ENCODE results near the gene TMPRSS9.

TMPRSS9 gene

DNA sequence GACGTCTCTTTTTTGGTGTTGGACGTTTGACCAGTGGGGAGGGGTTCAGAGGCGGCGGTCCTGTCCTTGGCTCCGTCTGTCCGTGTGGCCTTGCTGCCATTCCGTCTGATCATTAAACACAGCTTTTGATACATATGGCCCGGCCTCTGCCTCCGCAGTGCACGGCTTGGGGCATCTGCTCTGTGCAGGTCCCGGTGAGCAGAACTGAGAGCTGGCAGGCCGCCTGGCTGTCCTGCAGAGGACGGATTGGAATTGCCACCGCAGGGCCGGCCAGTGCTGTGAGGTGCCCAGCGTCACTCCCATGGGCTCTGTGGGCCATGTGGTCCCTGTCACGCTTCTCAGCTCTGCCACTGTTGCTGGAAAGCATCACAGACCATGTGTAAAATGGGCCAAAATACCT, 5.4 kb upstream of the TMPRSS9 start:
- no peak for TF ChIP-seq POLR2A (IDR thresholded peaks at IDR 0.05; ENCODE audit: low read depth, low read length)
- no peak for DNase-seq (ENCODE audit: insufficient read length, low spot score)
- no peak for FAIRE-seq

DNA sequence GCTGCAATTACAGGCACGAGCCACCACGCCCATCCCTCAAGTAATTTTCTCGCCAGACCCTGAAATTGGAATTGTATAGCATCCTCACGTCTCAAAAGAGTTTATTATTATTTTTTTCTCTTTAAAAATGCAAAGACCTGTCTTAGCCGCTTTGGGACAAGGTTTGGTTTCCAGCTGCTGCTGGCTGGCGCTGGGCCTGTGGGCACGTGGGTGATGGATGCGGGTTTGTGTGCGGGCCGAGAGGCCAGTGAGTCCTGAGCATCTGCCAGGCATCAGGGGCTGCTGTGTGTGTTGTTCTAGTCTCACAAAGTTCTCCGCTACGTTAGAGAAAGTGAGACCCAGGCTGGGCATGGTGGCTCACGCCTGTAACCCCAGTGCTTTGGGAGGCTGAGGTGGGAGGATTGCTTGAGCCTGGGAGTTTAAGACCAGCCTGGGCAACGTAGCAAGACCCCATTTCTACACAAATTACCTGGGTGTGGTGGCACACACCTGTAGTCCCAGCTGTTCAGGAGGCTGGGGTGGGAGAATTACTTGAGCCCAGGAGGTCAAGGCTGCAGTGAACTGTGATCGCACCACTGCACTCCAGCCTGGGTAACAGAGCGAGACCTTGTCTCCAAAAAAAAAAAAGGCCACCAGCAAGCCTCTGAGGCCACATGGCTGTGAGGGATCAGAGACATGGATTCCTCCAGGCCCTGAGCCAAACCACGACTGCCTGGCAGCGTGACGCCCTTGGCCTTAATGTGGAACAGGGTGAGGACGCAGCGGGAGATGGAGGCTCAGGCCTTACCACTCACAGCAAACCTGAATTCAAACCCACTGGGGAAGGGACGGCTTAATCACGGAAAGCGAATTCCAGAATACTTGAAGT, 4.7 kb upstream of the TMPRSS9 start:
- FAIRE-seq = no peak

DNA sequence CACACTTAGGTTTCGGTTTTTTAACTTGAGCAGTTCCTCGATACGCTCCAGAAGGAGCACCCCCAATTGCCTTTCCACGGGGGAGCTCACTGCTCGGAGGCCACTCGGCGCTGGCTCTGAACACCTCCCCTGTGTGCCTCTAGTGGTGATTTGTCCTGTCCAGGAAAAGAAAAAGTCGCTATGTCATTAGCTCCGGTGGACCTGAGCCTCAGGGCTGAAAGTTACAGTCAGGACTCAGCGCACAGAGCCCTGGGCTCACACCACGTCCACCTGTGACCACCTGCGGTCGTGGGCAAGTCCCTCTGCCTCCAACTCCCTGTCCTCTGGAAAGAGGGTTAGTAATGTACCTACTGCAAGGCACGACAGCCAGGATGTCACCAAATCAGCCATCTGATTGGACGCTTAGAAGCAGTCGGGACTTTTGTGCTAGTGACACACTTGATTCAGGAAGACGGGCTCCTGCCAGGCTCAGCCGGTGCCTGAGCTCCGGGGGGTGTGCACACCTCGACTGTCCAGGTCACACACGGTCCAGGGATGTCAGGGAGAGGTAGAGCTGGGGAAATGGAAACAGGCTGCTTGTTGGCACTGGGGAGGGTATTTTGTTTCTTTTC, 3.9 kb upstream of the TMPRSS9 start:
- no peak for DNase-seq (ENCODE audit: insufficient read length, low spot score)
- no peak for FAIRE-seq

More for the DNA sequence above, 4.7 kb upstream of the TMPRSS9 start:
- TF ChIP-seq POLR2A (IDR thresholded peaks at IDR 0.05; ENCODE audit: low read depth, low read length) = no peak
- DNase-seq (ENCODE audit: insufficient read length, low spot score) = no peak

GRCh38 chr19:2357279-2358206, 2.5 kb upstream of the TMPRSS9 start:
- TF ChIP-seq POLR2A (IDR thresholded peaks at IDR 0.05; ENCODE audit: low read depth, low read length) = no peak
- DNase-seq (ENCODE audit: insufficient read length, low spot score) = no peak
- no peak for FAIRE-seq

More for the DNA sequence above, 3.9 kb upstream of the TMPRSS9 start:
- TF ChIP-seq POLR2A (IDR thresholded peaks at IDR 0.05; ENCODE audit: low read depth, low read length) = no peak

DNA sequence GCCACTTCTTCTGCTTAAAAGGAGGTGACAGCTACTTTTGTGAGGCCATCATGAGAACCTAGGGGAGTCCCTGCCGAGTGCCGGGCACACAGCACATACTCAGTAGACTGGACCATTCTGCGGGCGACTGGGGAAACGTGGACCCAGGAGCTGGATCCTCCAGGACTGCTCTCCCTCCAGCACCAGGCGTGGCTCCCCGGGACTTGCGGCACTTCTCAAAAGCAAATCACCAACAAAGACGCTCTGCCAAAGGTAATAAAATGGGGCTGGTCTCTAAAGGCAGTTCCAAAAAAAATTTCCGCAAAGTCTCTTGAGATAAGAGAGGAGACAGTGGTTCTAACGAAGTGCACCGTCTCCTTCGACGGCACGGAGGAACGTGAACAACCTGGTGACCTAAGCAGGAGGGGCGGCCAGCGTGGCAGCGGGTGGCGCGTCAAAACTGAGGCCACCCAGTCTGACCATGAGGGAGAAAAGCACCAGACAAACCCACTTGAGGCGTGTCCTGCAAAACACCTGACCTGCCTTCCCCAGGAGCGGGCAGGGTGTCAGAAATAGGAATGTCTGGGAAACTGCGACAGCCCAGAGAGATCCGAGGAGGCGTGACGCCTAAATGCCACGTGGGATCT, 1.4 kb upstream of the TMPRSS9 start:
- no peak for TF ChIP-seq POLR2A (IDR thresholded peaks at IDR 0.05; ENCODE audit: low read depth, low read length)
- FAIRE-seq (no peak), DNase-seq (ENCODE audit: insufficient read length, low spot score) (no peak)

DNA sequence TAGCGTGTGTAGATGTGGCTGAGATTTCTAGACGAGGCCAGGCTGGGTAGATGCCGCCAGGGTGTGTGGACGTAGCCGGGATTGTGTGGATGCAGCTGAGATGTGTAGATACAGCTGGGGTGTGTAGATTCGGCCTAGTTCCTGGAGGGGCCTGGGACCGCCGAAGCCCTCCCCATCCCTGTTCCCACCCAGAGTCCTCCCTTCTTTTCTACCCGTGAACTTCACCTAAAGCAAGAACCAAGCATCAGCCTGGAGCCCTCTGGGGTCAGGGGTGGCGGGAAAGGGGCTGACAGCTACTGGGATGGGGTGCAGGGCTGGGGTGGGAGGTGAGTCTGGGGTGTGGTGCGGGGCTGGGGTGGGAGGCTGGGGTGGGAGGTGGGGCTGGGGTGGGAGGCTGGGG, 768 bp downstream of the TMPRSS9 start:
- TF ChIP-seq POLR2A (IDR thresholded peaks at IDR 0.05; ENCODE audit: low read depth, low read length) = no peak
- no peak for FAIRE-seq
- no peak for DNase-seq (ENCODE audit: insufficient read length, low spot score)

DNA sequence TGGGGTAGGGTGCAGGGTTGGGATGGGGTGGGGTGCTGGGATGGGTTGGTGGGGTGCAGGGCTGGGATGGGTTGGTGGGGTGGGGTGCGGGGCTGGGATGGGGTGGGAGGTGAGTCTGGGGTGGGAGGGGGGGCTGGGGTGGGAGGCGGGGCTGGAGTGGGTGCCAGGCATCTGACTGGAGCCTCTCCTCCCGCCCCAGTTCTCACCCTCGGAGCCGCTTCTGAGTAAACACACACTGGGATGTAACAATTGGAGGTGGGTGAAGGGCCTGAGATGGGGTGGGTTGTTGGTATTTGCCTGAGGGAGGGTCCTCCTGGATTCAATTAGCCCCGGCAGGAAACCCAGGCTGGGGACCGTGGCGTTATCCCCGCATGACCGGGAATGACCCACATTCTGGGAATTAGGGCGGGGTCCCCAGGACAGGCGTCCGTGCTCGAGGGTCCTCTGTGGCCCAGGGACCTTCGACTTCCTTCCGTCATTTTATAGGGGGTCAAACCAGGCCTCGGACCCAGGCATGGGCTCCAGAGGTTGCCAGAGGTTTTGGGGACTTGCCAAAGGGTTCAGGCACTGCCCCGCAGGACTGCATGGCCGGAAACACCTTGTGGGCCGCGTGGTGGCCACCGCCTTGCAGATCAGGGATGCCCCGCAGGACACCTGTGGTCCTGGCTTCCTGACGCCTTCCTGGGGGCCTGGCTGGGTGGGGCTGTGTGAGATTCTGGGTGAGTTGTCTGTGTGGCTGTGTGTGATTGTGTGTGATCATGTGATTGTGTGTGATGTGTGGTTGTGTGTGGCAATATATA, 1.4 kb downstream of the TMPRSS9 start:
- no peak for TF ChIP-seq POLR2A (IDR thresholded peaks at IDR 0.05; ENCODE audit: low read depth, low read length)
- no peak for DNase-seq (ENCODE audit: insufficient read length, low spot score)
- no peak for FAIRE-seq

DNA sequence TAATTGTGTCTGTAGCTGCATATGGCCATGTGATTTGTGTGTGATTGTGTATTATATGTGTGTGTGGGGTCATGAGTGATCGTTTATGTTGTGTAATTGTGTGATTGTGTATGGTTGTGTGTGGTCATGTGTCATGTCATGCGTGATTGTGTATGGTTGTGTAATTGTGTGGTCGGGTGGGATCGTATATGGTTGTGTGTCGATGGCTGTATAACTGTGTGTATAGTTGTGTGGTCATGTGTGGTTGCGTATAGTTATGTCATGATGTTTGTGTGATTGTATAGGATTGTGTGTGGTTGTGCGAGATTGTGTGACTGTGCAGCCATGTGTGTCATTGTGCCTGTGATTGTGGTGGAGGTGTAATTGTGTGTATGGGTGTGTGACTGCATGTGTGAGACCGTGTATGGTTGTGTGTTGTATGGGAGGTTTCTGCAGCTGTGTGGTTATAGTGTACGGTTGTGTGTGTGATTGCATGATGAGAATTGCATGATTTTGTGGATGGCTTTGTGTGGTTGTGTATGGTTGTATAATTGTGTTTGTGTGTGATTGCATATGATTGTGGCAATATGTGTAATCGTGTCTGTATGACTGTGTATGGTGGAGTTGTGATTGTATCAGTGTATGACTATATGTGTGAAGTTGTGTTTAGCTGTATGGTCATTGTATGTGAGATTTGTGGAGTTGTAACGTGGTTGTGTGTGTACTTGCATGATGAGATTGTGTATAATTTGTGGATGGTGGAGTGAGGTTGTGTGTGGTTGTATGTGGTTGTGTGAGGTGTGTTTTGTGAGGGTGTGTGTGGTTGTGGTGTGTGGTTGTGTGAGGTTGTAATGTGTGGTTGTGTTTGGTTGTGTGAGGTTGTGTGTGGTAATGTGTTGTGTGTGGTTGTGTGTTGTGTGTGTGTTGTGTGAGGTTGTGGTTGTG, 2.2 kb downstream of the TMPRSS9 start:
- DNase-seq (ENCODE audit: insufficient read length, low spot score) = no peak
- FAIRE-seq = no peak
- TF ChIP-seq POLR2A (IDR thresholded peaks at IDR 0.05; ENCODE audit: low read depth, low read length) = no peak

DNA sequence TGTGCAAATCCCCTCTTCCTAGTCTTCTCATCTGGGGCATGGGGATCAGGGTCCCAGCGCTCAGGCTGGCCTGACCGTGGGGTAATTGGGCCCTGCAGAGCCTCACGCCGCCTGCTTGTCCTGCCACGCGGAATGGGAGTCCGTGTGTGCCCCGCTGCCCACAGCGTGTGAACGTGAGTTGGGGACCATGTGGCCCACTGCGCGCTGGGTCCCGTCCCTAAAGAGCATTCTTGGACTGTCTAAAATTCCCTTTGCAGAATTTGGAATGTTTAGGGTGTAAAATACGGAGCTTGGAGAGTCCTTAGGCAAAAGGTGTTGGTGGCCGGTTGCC, 2.9 kb downstream of the TMPRSS9 start:
- TF ChIP-seq POLR2A (IDR thresholded peaks at IDR 0.05; ENCODE audit: low read depth, low read length) = no peak
- no peak for DNase-seq (ENCODE audit: insufficient read length, low spot score)
- FAIRE-seq = no peak

- FAIRE-seq (no peak), DNase-seq (ENCODE audit: insufficient read length, low spot score) (no peak)
- no peak for TF ChIP-seq POLR2A (IDR thresholded peaks at IDR 0.05; ENCODE audit: low read depth, low read length)
Measured at GRCh38 chr19:2363419-2363818, 3.4 kb downstream of the TMPRSS9 start.

- FAIRE-seq = no peak
- no peak for DNase-seq (ENCODE audit: insufficient read length, low spot score)
- TF ChIP-seq POLR2A (IDR thresholded peaks at IDR 0.05; ENCODE audit: low read depth, low read length) = no peak
Measured at GRCh38 chr19:2365201-2365970, 5.3 kb downstream of the TMPRSS9 start.

Data from H54 (cell line).